CD4-positive, alpha-beta T cell (primary cell): ENCODE results near the gene GRID2. TPM values are rescaled to one million over a fixed set of nuclear protein-coding genes. Genes with fewer than 3 reads are reported as not detected.

Source experiments
- ATAC-seq: fragments of 200-7000 bp; cut with Tn5 transposase; one replicate; pipeline ENCODE4 v1.10.0; 2022; ENCODE audit warnings: mild to moderate bottlenecking; ENCODE audit not compliant: poor library complexity
- CTCF ChIA-PET: fragments of 350-600 bp; sonication (Branson Sonifier 250); formaldehyde crosslinking; loops from one replicate; lab custom pipeline; 2021; ENCODE audit warnings: antibody characterized with exemption, inconsistent platforms; lab: Charles Lee
- POLR2A ChIA-PET: fragments of 350-600 bp; sonication (Branson Sonifier 250); formaldehyde crosslinking; loops from one replicate; lab custom pipeline; 2021; ENCODE audit warnings: antibody characterized with exemption, inconsistent platforms; lab: Charles Lee
- DNase-seq, 14 experiments: peaks; one replicate each; pipeline ENCODE4 v3.0.0-alpha.2; 2013 to 2020; ENCODE audit warnings: mixed read lengths in 2 of 14
- H3K27ac ChIP-seq, 2 donors: one replicate each; pipeline versions ENCODE4 v1.5.1 to v1.7.0; 2013; ENCODE audit warnings: low read length in 2 of 2, low read depth in 1 of 2, mild to moderate bottlenecking in 1 of 2
- H3K27me3 ChIP-seq, 2 experiments: 1 replicate in 1 of 2; 2 replicates in 1 of 2; pipeline versions ENCODE4 v1.6.1 to v1.7.0; 2013; ENCODE audit warnings: low read length in 2 of 2, control low read depth in 1 of 2, mild to moderate bottlenecking in 1 of 2, moderate library complexity in 1 of 2; ENCODE audit not compliant: insufficient read depth in 2 of 2, control insufficient read depth in 1 of 2
- H3K36me3 ChIP-seq: one replicate; pipeline ENCODE4 v1.6.1; 2013; ENCODE audit warnings: low read length, control low read depth; ENCODE audit not compliant: insufficient read depth
- H3K4me1 ChIP-seq: one replicate; pipeline ENCODE4 v1.6.1; 2013; ENCODE audit warnings: low read length, control low read depth; ENCODE audit not compliant: insufficient read depth
- H3K4me3 ChIP-seq: one replicate; pipeline ENCODE4 v1.5.1; 2013; ENCODE audit warnings: mild to moderate bottlenecking, low read length, moderate library complexity
- H3K9me3 ChIP-seq, 2 experiments: 1 replicate in 1 of 2; 2 replicates in 1 of 2; pipeline versions ENCODE4 v1.6.1 to v1.7.0; 2013; ENCODE audit warnings: low read length in 2 of 2, mild to moderate bottlenecking in 2 of 2, control low read depth in 1 of 2, moderate library complexity in 1 of 2; ENCODE audit not compliant: control insufficient read depth in 1 of 2, insufficient read depth in 1 of 2
- H3K27ac Mint-ChIP-seq: one replicate; pipeline ENCODE4 v1.8.0; 2020; ENCODE audit warnings: mixed read lengths
- H3K27me3 Mint-ChIP-seq: one replicate; pipeline ENCODE4 v1.8.0; 2021; ENCODE audit warnings: mixed read lengths
- H3K36me3 Mint-ChIP-seq: one replicate; pipeline ENCODE4 v1.8.0; 2021; ENCODE audit warnings: low read depth, mixed read lengths
- H3K4me1 Mint-ChIP-seq: one replicate; pipeline ENCODE4 v1.8.0; 2021; ENCODE audit warnings: low read depth, mixed read lengths
- H3K4me3 Mint-ChIP-seq: one replicate; pipeline ENCODE4 v1.8.0; 2020; ENCODE audit warnings: mild to moderate bottlenecking, mixed read lengths
- H3K9me3 Mint-ChIP-seq: one replicate; pipeline ENCODE4 v1.8.0; 2020; ENCODE audit warnings: mixed read lengths
- CTCF ChIP-seq: fragments of 200-600 bp; IDR thresholded peaks from one replicate; pipeline ENCODE4 v1.8.0; 2022; ENCODE audit warnings: antibody characterized with exemption, mild to moderate bottlenecking
- intact Hi-C, 2 experiments: fragments of 100-400 bp; cut with DNase I in 1 of 2; cut with micrococcal nuclease in 1 of 2; formaldehyde crosslinking; loops; one replicate each; pipeline versions ENCODE4 v1.15.1 to v1.9.0; 2023 to 2025; cut with DNase I, micrococcal nuclease
- total RNA-seq, 174 experiments: library from RNA in 2 of 174; stranded (reverse) in 2 of 174; gene quantifications; one replicate each; pipeline ENCODE4 v1.2.3 and lab custom pipeline; 2021 to 2026

The GRID2 gene
- total RNA-seq, 2 experiments from 2014 or later: not detected

- intact Hi-C loops: no loop called here
- no peaks in the 10 kb centered on the region for H3K36me3 Mint-ChIP-seq
- H3K4me3 Mint-ChIP-seq: no peak overlapping the region
Observed at GRCh38 chr4:92339676-92340075, 35.9 kb downstream of the GRID2 start.

GRCh38 chr4:92344216-92344615, 40.5 kb downstream of the GRID2 start:
- intact Hi-C loops: no loop called here
- H3K27me3 Mint-ChIP-seq: no peaks in the 10 kb centered on the region
- ChIA-PET CTCF (no interaction called here), POLR2A (no interaction called here)
- no peaks in the 10 kb centered on the region for H3K4me1 ChIP-seq
- no peak for TF ChIP-seq CTCF
- DNase-seq (no peak), ATAC-seq (no peak)
- peaks cover 0 to 7% of the 10 kb centered on the region in 2 experiments for H3K9me3 ChIP-seq
- no peaks in the 10 kb centered on the region for H3K27me3 ChIP-seq
- no peaks in the 10 kb centered on the region for H3K4me1 Mint-ChIP-seq
- H3K27ac ChIP-seq: no peak overlapping the region
- H3K27ac Mint-ChIP-seq: no peak overlapping the region
- no peak overlapping the region for H3K4me3 Mint-ChIP-seq
- no peaks in the 10 kb centered on the region for H3K9me3 Mint-ChIP-seq
- H3K4me3 ChIP-seq: no peak overlapping the region
- H3K36me3 Mint-ChIP-seq: no peaks in the 10 kb centered on the region
- H3K36me3 ChIP-seq: no peaks in the 10 kb centered on the region

More at GRCh38 chr4:92339676-92340075, 35.9 kb downstream of the GRID2 start:
- Mint-ChIP-seq H3K27ac (no peak overlapping the region), H3K27me3 (no peaks in the 10 kb centered on the region), H3K4me1 (no peaks in the 10 kb centered on the region), H3K9me3 (no peaks in the 10 kb centered on the region)
- ChIA-PET CTCF (no interaction called here), POLR2A (no interaction called here)
- no peak for ATAC-seq
- peaks cover 0 to 4% of the 10 kb centered on the region in 2 experiments for H3K9me3 ChIP-seq
- H3K27ac ChIP-seq: no peak overlapping the region
- H3K4me1 ChIP-seq: no peaks in the 10 kb centered on the region
- no peak for TF ChIP-seq CTCF
- no peak overlapping the region for H3K4me3 ChIP-seq
- no peaks in the 10 kb centered on the region for H3K27me3 ChIP-seq
- no peaks in the 10 kb centered on the region for H3K36me3 ChIP-seq
- no peak for DNase-seq

- no peaks in the 10 kb centered on the region for H3K4me1 Mint-ChIP-seq
- POLR2A ChIA-PET: no interaction called here
Observed at GRCh38 chr4:92346289-92346688, 42.5 kb downstream of the GRID2 start.

More at GRCh38 chr4:92346289-92346688, 42.5 kb downstream of the GRID2 start:
- Mint-ChIP-seq H3K36me3 (no peaks in the 10 kb centered on the region), H3K27me3 (no peaks in the 10 kb centered on the region), H3K9me3 (no peaks in the 10 kb centered on the region), H3K4me3 (no peak overlapping the region), H3K27ac (no peak overlapping the region)
- no peaks in the 10 kb centered on the region for H3K4me1 ChIP-seq
- CTCF ChIA-PET: no interaction called here
- intact Hi-C loops: no loop called here
- TF ChIP-seq CTCF: no peak
- DNase-seq: no peak
- H3K4me3 ChIP-seq: no peak overlapping the region
- no peaks in the 10 kb centered on the region for H3K27me3 ChIP-seq
- no peak overlapping the region for H3K27ac ChIP-seq
- H3K9me3 ChIP-seq: peaks cover 0 to 7% of the 10 kb centered on the region in 2 experiments
- no peaks in the 10 kb centered on the region for H3K36me3 ChIP-seq
- no peak for ATAC-seq
